HEK293 (cell line): ENCODE data around the gene CTBP2.

ENCODE experiments used
- REPIN1 ChIP-seq: fragments of 450-650 bp; formaldehyde crosslinking; IDR thresholded peaks from 2 replicates; pipeline ENCODE4 v1.5.1; 2017; ENCODE audit warnings: missing biosample characterization, missing genetic modification characterization, low read depth
- ZNF274 ChIP-seq, 2 experiments: fragments of 200-500 bp in 1 of 2; fragments of 450-650 bp in 1 of 2; sonication (Bioruptor generic) in 1 of 2; formaldehyde crosslinking in 1 of 2; IDR thresholded peaks; 2 replicates each; pipeline versions ENCODE4 v1.5.1 to v1.6.1; 2014 to 2016; ENCODE audit warnings: borderline replicate concordance in 1 of 2, inconsistent platforms in 1 of 2, low read length in 1 of 2, missing biosample characterization in 1 of 2, missing genetic modification characterization in 1 of 2
- ZNF280C ChIP-seq: fragments of 450-650 bp; formaldehyde crosslinking; IDR thresholded peaks from 2 replicates; pipeline ENCODE4 v1.5.1; 2016; ENCODE audit warnings: missing biosample characterization, missing genetic modification characterization
- ZNF488 ChIP-seq: fragments of 450-650 bp; formaldehyde crosslinking; IDR thresholded peaks from 2 replicates; pipeline ENCODE4 v1.5.1; 2016; ENCODE audit warnings: missing biosample characterization, missing genetic modification characterization
- ZNF76 ChIP-seq: fragments of 450-650 bp; formaldehyde crosslinking; IDR thresholded peaks from 2 replicates; pipeline ENCODE4; 2016; ENCODE audit warnings: low read depth, missing biosample characterization, missing genetic modification characterization, borderline replicate concordance
- ZNF768 ChIP-seq: fragments of 450-650 bp; formaldehyde crosslinking; IDR thresholded peaks from 2 replicates; pipeline ENCODE4 v1.5.1; 2018; ENCODE audit warnings: missing biosample characterization, mild to moderate bottlenecking, missing genetic modification characterization
- TF ChIP-seq, protein P1 (sequence below): fragments of 450-650 bp; formaldehyde crosslinking; IDR thresholded peaks from 2 replicates; pipeline ENCODE4 v1.5.1; 2016; ENCODE audit warnings: missing biosample characterization, missing genetic modification characterization

- TF ChIP-seq, protein P1, sequence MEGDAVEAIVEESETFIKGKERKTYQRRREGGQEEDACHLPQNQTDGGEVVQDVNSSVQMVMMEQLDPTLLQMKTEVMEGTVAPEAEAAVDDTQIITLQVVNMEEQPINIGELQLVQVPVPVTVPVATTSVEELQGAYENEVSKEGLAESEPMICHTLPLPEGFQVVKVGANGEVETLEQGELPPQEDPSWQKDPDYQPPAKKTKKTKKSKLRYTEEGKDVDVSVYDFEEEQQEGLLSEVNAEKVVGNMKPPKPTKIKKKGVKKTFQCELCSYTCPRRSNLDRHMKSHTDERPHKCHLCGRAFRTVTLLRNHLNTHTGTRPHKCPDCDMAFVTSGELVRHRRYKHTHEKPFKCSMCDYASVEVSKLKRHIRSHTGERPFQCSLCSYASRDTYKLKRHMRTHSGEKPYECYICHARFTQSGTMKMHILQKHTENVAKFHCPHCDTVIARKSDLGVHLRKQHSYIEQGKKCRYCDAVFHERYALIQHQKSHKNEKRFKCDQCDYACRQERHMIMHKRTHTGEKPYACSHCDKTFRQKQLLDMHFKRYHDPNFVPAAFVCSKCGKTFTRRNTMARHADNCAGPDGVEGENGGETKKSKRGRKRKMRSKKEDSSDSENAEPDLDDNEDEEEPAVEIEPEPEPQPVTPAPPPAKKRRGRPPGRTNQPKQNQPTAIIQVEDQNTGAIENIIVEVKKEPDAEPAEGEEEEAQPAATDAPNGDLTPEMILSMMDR (tag by site-specific recombination): no peak
- TF ChIP-seq ZNF488 (tag by site-specific recombination) (no peak), ZNF274 (IDR thresholded peaks at IDR 0.05; ENCODE audit: low read length) (no peak), ZNF274 (tag by site-specific recombination; IDR thresholded peaks at IDR 0.05; ENCODE audit: borderline replicate concordance) (no peak), ZNF76 (tag by site-specific recombination) (no peak), REPIN1 (tag by site-specific recombination) (no peak), ZNF768 (tag by site-specific recombination) (no peak), ZNF280C (tag by site-specific recombination) (no peak)
Measured at GRCh38 chr10:125052146-125052545, 108.2 kb downstream of the CTBP2 start.
